GM12864 (cell line): Measurements from ENCODE around the gene CARD9.
A peak's percentile ranks its signal among the peaks of the same experiment; 100 is the strongest.

Experiments
- DNase-seq: peaks from one replicate; pipeline ENCODE4 v3.0.0-alpha.2; 2011; ENCODE audit warnings: low read depth
- H3K4me3 ChIP-seq: 2 replicates; pipeline ENCODE4 v1.5.1; 2011; ENCODE audit warnings: mild to moderate bottlenecking, low read depth, low read length, control low read depth
- TF ChIP-seq, protein P1 (sequence below): IDR thresholded peaks from 2 replicates; pipeline ENCODE4 v1.5.1; 2011; ENCODE audit warnings: low read depth, mild to moderate bottlenecking, moderate library complexity, low read length, control low read depth, inconsistent platforms; ENCODE audit errors: missing control alignments

CARD9 gene

DNA sequence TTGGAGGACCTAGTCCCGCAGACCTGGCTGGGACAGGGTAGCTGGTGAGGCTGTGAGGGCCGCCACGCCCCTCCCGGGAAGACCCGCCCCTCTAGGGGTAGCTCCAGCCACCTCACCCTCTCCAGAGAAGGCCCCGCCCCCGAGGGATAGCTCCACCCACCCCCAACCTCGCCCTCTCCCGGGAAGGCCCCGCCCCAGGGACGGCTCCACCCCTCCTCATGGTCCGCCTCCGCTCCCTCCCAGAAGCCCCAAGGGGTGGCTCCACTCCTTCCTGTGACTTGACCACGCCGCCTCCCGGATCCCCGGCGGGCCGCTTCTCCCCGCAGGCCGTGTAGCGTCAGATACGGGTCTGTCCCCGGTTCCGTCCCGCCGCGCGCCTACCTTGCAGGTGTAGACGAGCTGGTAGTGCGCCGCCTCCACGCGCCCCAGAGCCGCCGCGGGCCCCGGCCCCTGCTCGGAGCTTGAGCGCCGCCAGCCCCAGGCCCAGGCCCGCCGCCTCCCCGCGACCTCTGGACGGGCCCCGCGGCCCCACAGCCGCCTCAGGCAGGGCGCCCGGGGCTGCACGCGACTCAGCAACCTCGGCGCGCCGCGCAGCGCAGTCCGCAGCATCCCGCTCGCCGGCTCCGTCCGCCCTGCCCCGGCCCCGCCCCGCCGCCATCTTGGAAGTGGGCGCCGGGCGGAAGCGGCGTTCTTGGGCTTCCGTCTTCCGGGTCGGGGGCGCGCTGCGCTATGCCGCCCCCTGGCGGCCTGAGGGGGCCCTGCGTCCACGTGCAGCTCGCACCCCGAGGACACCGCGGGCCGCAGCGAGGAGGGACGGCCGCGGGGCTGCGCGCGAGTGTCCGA, 10.1 kb downstream of the CARD9 start, which contains the start of gene DNLZ:
DNLZ (minus strand) TSS at position 639 of the 843 bp plus-strand sequence; CDS start at position 609, 30 bp downstream.
- peak; percentile 75 for DNase-seq
- H3K4me3 ChIP-seq: peak within 1 kb of the TSS; percentile 84
- TF ChIP-seq, protein P1, sequence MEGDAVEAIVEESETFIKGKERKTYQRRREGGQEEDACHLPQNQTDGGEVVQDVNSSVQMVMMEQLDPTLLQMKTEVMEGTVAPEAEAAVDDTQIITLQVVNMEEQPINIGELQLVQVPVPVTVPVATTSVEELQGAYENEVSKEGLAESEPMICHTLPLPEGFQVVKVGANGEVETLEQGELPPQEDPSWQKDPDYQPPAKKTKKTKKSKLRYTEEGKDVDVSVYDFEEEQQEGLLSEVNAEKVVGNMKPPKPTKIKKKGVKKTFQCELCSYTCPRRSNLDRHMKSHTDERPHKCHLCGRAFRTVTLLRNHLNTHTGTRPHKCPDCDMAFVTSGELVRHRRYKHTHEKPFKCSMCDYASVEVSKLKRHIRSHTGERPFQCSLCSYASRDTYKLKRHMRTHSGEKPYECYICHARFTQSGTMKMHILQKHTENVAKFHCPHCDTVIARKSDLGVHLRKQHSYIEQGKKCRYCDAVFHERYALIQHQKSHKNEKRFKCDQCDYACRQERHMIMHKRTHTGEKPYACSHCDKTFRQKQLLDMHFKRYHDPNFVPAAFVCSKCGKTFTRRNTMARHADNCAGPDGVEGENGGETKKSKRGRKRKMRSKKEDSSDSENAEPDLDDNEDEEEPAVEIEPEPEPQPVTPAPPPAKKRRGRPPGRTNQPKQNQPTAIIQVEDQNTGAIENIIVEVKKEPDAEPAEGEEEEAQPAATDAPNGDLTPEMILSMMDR: peak; percentile 90

DNA sequence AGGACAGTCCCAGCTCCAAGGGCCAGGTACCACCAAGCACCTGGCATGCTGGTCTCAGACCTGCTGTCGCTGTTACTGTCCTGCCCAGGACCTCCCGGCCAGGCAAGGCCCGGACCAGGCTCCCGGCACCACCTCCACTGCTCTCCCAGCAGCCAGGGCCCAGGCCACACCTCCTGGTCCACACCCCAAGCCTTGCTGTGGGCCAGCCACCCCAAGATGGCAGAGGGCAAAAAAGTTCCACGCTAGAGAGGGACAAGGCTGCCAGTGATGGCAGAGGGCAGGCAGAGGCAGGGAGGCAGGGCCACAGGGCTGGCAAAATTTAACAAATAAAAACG, 11.1 kb downstream of the CARD9 start:
- DNase-seq: no peak
- no peak overlapping the region for H3K4me3 ChIP-seq
- TF ChIP-seq, protein P1: no peak

DNA sequence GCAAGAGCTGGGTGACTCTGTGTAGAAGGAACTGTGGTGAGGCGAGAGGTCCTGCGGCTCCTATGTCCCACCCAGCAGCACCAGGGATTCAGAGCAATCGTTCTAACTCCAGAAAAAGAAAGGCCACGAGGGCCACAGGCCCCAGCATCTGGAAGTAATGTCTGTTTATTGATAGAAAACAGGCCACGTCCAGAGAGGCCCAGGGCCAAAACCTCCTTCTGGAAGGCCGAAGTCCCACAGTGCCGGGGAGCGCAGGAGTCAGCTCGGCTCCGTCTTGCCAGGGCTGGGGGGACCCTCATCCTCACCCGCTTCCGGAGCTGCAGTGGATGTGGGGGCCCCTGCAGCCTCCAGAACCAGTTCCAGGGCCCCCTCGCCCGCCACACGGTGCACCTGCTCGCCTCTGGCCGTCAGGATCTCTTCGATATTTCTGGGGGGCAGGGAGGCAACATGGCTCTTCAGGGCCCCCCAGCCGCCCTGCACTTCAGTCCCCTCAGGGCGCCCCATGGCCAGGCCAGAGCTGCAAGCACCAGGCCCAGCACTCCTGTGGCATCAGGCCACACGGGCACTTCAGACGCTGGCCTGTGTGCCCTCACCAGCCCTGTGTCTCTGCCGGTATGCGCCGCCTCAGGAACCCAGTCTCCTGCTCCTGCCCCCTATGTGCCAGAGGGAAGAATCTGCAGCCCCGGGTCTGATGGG, 11.6 kb downstream of the CARD9 start:
- no peak overlapping the region for H3K4me3 ChIP-seq
- TF ChIP-seq, protein P1: no peak
- DNase-seq: no peak

DNA sequence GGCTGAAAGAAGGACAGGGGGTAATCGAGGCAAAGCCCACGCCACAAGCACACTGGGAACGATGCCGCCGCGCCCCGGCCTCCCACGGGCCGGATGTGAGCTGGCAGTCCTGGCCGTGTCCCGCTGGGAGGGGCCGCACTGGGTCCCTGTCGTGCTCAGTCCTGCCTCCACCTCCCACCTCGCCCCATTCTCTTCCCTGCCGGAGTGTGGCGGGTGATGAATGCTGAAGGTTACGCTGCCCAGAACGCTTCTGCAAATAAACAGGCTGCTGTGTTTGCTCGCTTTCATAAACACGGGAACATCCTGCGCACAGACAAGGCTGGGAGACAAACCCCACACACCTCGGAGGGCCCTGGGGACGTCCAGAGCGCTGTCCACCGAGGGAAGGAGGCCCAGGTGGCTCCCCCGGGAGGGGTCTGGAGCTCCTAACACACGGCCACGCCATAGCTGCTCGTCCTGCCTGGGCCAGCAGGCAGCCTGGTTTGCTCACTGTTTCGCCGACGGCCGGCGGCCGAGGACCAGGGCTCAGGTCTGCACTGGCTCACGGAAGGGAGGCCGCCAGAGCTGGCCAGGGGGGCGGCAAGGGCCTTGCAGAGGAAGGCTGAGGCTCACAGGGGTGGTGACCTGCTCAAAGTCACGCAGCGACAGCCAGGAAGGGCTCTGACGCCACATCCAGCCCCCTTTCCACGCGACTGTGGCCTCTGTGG, 12.3 kb downstream of the CARD9 start:
- TF ChIP-seq, protein P1: no peak
- DNase-seq: no peak
- H3K4me3 ChIP-seq: no peak overlapping the region

DNA sequence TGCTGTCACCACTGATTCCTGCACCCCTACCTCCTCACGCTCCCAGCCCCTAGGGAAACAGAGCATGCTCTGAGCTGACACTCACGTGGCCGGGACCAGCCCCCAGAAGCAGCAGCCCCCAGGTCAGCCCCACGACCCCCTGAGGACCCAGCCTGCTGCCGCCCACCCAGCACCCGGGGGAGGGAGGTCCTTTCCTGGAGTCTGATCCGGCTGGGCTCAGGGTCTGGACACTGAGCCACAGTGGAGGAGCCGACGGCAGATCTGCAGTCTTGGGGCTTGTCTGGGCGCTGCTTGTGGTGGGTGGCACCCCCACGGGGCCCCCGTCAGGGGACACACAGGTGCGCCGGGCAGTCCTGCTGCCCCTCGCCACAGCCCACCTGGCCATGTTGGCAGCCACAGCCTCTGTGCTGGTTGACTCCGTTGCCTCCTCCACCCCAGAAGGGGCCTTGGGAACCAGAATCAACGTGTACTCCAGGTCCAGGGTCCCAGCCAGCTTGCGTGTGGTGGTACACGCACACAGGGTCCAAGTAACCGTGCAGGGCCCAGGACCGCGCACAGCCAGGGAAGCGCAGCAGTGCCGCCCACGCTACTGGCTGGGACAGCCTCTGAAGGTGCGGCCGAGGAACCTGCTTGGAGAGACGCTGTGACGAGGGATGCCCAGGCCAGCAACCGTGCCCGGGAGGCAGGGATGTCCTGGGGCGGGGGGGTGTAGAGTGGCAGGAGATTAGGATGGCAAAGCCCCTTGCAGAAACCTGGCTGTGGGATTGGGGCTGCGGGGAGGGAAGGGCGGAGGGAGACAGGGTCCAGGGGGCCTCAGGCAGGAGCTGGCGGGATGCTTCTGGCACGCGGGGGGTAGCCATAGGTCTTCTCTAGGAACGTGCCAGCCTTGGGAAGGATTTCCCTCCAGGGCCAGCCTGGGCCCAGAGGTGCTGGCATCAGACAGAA, 13.4 kb downstream of the CARD9 start:
- DNase-seq: no peak
- TF ChIP-seq, protein P1: no peak
- no peak overlapping the region for H3K4me3 ChIP-seq

DNA sequence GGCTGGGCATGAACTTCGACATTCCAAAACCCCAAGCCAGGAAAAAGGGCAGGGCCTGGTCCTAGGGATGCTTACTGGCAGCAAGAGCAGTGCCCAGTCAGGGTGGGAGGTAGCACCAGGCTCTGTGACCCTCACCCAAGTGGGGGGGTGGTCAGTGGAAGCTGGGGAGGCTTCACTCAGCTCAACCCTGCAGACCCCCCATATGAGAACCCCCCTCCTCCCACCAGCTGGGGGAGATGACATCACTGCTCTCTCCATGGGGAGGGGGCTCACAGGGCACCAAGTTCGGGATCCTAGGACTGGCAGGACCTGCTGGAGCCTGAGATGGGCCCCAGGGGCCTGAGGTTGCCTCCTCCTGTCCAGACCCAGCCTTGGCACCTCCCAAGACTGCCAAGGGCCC, 14.6 kb downstream of the CARD9 start:
- TF ChIP-seq, protein P1: no peak
- no peak for DNase-seq

More for the DNA sequence above, 14.6 kb downstream of the CARD9 start:
- H3K4me3 ChIP-seq: no peak overlapping the region
